GM18867 (cell line): ENCODE data around the gene PROZ.

Experiments used
- ATAC-seq: cut with Tn5 transposase; IDR thresholded peaks from one replicate; pipeline ENCODE4 v1.9.1; 2021; ENCODE audit warnings: mild to moderate bottlenecking, moderate library complexity; ENCODE audit not compliant: unreplicated experiment

PROZ gene

DNA sequence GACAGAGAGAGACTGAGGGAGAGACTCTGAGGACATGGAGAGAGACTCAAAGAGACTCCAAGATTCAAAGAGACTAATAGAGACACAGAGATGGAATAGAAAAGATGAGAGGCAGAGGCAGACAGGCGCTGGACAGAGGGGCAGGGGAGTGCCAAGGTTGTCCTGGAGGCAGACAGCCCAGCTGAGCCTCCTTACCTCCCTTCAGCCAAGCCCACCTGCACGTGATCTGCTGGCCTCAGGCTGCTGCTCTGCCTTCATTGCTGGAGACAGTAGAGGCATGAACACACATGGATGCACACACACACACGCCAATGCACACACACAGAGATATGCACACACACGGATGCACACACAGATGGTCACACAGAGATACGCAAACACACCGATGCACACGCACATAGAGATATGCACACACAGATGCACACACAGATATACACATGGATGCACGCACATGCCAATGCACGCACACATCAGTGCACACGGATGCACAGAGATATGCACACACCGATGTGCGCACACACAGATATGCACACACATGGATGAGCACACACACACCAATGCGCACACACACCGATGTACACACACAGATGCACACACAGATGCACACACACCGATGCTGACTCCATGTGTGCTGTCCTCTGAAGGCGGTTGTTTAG, 39.2 kb upstream of the PROZ start:
- ATAC-seq, result no peak

DNA sequence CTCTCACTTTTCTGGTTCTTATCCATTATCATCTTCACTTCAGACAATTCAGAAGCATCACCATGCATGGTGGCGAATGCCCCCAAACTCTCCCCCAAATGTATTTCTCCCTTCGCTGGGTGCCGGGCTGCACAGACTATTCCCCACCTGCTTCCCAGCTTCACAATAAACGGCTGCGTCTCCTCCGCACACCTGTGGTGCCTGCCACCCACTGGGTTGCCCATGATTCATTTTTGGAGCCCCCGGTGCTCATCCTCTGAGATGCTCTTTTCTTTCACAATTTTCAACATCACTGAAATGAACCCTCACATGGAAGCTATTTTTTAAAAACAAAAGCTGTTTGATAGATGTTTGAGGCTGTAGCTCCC, 38.6 kb upstream of the PROZ start:
- ATAC-seq, result no peak

DNA sequence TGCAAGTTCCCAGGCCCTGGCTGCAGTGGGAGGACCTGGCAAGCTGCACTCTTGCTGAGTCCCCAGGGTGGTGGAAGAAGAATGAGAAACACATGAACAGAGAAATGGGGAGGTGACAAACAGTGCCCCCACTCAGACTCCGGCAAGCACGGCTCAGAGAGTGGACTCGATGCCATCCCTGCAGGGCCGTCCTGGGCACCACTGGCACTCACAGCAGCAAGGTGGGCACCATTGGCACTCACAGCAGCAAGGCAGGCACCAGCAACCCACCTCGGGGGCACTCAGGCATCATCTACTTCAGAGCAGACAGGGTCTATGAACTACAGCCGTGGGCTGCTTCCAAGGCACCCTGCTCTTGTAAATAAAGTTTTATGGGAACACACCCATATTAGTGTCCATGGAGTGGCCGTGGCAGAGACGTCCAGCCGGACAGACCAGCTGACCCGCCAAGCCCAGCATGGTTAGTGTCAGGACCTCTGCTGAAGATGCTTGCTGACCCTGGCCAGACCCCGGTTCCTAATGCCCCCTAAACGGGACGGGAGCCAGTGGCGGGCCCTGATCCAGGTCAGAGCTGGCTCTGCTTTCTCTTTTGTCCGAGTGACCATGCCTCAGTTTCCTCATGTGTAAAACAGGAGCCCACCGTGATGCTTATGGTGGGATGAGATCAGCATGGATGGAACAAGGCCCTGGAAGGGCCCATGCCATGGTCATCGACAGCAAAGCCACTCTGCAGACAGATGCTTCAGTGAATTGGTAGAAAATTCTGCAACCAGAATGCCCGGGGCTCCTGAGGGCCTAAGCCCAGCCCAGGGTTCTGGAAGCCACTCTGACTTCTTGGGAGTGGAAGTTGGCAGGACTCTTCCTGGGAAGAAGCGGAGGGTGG, 37.9 kb upstream of the PROZ start:
- ATAC-seq, result no peak

DNA sequence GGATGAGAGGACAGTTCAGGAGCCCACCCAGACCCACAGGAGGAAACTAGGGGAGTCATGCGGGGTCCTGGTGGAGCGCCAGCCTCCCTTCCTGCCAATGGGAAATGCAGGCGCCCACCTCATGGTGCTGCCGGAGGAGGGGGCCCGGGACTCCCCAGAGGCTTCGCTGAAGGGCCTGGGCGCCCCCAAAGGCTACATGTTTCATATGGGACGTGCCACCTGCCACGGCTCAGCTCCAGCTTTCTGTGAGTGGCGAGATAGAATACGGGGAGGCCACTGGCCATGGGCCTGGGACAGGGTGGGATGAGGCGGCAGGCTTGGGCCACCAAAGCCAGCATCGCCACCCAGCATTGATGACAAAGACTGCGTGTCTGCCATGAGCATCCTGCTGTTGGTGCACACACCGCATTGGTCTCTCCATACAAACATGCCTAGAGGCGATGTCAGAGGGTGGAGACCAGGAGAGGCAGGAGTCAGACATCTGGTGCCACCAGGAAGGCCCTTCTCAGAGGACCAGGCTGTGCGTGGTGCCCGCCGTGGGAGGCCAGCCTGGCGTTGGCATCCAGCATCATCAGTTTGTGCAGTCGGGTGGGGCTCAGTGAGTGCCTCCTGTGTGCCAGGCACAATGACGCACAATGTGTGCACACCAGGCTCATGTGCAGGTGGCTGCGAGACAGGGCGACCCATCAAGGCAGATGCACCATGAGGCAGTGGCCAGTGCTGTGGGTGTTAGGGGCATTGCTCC, 37.1 kb upstream of the PROZ start:
- ATAC-seq, result no peak

DNA sequence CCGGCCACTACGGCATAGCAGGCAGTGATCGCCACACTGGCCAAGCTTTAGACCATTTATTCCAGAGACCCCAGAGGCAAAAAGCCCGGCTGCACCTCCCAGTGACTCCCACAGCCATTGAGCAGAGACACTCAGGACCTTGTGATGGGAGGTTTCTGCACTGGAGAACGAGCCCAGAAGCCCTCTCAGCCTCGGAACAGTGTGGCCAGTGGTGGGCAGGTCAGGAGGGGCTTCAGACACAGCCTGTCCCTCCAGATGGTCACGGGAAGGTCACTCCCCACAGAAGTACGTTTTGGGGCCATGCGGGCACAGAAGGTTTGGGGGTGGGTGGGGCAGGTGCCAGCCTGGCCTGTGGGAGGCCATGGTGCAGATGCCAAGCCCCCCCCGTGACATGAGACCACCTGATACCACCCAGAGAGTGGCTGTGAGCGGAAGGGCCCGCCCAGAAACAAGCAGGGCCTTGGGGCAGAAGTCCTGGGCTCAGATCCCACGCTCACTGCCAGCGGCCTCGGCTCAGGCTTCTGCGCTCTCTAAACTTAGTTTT, 36.4 kb upstream of the PROZ start:
- no peak for ATAC-seq

DNA sequence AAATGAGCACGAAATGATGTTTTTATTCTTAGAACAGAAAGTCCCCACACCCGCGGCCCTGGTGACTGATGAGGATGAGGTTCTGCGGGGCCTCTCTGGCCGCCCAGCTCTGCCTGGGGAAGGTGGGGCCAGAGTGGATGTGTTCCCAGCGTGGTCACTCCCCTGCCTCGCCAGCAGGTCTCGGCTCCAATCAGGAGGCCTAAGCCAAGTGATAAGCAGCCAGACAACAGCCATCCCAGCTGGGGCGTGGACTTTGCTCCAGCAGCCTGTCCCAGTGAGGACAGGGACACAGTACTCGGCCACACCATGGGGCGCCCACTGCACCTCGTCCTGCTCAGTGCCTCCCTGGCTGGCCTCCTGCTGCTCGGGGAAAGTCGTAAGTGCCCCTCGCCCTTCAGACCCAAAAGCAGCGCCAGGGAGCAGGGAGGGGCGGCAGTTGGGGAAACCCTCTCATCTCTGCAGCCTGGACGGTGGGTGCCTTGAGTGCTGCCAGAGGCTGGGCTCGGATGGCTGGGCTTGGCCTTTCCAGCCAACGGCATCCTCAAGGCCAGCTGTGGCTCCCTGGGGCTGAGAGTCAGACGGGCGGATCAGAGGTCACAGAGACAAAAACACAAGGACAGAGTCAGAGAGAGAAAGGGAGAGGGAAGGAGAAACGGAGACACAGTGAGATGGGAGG, 35.8 kb upstream of the PROZ start, which contains the start of gene F10:
TSS of gene F10 (plus strand) at position 250 of the 676 bp plus-strand sequence. CDS start at position 307, 57 bp downstream.
- no peak for ATAC-seq

DNA sequence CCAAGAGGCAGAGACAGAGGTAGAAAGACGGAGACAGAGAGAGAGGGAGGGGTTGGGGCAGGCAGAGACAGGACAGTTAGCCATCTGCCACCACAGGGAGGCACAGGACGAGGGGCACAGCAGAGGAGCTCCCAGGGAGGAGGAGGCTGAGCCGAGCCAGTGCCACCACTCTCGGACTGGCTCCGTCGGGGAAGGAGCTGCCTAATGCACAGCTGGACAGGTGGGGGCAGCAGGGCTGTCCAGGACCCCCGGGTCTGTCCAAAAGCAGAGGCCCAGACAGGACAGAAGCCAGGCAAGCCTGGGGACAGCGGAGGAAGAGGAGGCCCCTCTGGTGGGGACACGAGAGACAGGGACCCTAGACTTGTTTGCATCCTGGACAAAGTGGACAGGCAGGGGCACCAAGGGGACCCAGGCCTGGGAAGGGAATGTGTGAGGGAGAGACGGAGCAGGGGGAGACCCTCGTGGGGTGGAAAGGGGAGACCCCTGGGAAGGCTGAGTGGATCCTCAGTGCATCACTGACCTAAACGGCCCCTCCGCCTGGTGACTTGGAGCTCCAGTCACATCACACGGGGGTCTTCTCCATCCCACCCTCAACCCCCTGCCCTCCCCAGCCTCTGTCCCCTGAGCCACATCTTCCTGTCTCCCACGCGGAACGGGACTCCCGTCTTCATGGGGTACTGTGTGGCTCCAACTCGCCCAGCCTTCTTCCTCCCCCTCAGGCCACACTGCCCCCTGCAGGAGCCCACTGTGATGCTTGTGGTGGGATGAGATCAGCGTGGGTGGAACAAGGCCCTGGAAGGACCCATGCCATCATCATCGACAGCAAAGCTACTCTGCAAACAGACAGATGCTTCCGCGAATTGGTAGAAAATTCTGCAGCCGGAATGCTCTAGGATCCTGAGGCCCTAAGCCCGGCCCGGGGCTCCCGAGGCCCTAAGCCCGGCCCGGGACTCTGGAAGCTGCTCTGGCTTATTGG, 34.9 kb upstream of the PROZ start:
- ATAC-seq, result no peak

DNA sequence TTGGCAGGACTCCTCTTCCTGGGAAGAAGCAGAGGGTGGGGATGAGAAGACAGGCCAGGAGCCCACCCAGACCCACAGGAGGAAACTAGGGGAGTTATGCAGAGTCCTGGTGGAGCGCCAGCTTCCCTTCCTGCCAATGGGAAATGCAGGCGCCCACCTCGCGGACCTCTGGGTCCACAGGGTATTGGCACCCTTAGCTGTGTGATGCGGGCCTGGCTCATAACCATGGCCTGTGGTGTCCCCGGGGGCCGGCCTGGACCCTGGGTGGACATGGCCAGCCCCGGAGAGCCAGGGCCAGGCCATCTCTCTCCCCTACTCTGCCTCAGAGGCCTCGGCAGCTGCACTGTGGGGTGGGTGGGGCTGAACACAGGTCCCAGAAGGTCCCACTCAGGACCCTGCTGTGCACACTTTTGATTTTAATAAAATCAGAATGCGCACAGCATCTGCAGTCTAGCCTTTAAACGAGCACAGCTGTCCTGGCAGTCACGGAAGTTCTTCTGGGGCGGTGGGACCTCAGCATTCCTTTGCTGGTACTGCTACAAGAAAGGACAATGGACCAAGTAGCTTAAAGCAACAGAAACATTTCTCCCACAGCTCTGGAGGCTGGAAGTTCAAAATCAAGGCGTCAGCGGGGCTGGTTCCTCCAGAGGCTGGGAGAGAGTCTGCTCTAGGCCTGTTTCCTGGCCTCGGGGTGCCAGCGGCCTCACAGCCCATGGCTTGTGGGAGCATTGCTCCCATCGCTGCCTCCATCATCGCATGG, 34.1 kb upstream of the PROZ start:
- ATAC-seq, result no peak

DNA sequence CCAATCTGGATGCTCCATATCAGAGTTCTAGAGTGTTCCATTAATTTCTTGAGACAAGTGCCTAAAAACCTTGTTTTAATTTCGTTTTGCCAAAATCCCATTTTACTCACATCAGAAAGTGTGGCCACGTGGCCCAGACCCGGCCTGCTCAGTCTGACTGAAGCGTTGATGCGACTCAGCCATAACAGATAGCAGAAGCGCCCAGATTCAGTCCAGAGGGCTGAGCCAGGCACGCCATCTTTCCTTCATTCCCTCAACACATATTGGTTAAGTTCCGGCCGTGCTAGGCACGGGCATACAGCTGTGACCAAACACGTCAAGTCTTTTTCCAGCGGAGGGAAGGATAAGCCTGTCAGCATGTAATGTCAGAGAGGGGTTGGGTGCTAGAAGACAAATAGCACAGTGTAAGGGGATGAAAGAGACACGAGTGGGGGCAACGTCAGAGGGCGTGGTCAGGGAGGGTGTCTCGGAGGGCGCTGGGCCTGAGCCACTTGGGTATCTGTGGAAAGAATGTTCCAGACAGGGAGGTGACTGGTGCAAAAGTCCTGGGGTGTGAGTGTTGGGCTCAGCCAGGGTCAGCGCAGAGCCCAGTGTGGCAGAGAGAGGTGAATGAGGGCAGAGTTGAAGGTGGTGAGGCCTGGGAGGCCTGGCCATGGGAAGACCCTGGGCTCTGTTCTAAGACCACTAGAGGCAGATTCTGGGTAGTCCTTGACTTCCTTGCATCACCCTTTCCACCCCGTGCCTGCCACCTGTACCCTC, 32.8 kb upstream of the PROZ start:
- no peak for ATAC-seq

DNA sequence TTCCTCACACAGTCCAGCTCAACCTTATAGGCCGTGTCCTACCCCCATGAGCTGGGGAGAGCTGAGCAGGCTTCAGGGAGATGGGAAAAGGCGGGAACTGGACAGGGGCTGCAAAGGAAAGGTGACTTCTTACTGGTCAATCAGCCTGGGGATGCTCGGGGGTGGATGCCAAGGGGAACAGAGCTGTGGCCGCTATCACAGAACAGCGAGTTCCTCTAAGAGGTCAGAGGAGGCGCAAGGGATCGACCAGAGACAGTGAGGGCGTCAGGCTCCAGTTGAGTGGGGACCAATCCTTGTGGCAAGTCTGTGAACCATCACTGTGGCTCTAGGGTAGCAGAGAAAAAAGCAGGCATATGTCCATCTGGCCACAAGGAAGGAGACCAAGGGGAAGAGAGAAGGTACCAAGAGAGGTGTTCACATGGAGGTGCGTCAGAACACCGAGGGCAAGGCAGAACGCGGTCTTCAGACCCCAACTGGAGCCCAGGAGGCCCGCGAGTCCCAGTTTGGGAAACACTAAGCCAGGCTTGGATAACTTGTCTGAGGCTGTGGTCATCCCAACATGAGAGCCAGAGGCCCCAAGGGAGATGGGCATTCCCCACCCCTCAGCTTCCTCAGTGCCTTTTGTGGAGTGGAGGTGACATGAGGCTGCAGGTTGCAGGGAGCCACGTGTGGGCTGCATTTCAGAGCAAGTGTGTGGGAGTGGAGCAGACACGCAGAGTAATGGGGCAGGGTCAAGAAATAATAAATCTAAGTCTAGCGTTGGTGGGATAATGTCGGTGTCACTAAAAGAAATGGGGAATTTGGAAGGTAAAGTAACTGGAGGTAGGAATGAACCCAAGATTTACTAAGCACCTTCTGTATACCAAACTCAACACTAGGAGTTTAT, 31.9 kb upstream of the PROZ start:
- ATAC-seq, result no peak

DNA sequence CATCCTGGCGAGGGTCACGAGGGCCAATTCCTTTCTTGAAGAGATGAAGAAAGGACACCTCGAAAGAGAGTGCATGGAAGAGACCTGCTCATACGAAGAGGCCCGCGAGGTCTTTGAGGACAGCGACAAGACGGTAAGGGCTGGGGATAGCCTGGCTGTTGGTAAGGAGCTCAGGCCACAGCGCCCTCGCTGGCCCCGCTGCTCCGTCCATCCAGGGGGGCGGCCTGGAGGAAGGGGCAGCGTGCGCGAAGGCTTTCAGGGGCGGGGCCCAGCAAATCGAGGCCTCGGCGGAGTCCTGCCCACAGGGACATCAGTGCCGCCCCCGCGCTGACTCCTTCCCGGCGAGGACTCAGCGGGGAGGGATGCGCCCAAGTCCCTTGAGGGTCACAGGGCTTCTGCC, 29.0 kb upstream of the PROZ start:
- no peak for ATAC-seq

DNA sequence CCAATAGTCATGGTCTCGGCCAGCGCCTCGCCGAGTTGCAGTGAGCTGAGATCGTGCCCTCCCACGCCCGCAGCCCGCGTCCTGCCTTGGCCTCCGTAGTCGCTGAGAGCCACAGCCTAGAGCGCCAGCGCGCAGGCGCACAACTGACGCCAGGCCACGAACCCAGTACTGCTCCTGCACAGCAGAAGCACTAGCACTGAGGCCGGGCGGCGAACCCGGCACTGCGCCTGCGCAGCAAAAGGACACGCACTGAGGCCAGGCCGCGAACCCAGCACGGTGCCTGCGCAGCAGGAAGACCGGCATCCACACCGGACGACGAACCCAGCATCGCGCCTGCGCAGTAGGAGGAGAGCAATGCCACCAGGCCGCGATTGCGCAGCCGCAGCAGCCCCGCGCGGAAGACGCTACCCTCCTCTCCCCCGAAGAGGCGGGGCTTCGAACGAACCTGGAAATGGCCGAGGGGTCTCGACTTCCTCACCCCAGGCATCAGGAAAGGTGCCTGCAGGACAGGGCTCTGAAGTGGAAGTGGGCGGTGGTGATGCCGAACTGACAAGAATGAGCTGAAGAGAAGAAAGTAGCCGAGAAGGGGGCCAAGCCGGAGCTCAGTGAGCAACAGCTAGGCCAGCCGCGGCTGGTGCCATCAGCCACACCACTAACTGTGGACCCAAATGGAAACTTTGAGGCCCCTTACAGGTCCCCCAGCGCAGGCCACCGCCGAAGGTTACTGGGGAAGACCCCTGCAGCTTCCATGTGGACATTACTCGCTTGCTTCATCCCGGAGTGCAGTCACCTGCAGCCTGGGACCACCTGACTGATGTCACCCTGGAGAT, 28.3 kb upstream of the PROZ start:
- ATAC-seq, result no peak

DNA sequence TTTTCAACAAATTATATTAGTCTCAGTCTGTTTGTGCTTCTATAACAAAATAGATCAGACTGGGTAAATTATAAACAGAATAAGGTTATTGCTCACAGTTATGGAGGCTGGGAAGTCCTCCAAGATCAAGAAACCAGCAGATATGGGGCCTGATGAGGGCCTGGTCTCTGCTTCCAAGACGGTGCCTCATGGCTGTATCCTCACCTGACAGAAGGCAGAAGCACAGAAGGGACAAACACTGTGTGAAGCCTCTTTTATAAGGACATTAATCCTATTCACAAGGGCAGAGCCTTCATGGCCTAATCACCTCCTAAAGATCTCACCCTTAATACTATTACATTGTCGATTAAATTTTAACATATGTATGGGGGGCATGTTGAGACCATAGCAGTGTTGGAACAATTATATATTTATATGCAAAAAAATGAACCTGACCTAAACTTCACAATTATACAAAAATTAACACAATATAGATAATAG, 23.1 kb upstream of the PROZ start:
- no peak for ATAC-seq

DNA sequence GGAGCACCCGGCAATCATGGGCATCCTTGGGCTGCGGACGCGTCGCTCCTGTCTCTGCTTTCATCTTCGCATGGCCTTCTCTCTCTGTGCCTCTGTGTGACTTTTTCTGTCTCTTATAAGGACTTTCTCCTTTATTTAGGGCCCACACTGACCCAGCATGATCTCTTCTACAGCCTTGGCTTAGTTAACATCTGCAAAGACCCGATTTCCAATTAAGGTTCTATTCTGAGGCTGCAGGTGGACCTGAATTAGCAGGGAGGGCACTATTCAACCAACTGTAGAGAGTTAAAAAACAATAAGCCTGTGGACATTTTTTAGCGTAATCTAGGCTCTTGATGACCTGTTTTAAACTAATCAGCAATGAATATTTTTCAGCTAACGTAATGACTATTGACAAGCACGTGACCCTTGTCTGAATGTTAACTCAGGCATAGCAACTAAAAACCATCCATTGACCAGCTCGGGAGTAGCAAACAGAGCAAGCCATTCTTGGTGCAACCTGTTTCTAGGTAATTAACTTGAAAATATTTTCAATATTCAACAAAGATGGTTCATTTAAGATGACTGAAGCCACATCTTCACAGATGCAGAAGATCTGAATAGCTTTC, 20.7 kb upstream of the PROZ start:
- no peak for ATAC-seq

DNA sequence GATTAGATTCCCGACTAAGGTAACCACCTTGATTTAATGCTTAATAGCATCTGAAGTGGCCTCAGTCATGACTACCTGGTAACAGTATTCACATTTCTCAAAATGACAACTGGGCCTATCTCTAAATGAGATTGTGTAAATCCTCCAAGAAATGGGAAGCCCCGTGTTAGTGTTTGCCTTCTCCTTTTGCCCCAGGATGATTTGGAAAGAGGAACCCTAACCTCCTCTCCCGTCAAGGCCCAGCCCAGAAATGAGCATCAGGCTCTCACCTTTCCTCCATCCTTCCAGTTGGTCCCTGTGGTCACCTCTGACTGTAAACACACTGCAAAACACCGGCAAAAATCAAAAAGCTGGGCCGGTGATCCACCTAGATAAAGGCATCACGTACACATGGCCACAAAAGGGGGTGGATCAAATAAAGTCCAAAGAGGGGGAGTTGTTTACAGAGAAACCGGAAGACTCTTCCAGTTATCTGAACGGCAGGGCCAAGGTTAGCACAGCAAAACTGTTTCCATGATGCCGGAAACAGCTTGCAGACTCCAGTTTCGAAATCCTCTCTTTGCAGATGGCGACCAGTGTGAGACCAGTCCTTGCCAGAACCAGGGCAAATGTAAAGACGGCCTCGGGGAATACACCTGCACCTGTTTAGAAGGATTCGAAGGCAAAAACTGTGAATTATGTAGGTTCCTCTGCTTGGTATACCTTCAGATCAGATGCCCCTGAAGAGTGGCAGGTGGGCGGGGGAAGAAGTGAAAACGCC, 19.5 kb upstream of the PROZ start:
- no peak for ATAC-seq
